ENCODE measurements around the gene SGK1. TPM values are rescaled to one million over a fixed set of nuclear protein-coding genes. Genes with fewer than 3 reads are reported as not detected.
"Not testable (repeated sequence)": the region's sequence is repeated elsewhere in the genome, so short reads cannot be mapped to it uniquely, and the experiment has no call there.

SGK1 gene
- total RNA-seq, 2 experiments from 2014 or later, result 117 to 120 TPM

- intact Hi-C loops (cut with DNase I, micrococcal nuclease), result no loop called here
Observed at GRCh38 chr6:134328792-134329191, 10.9 kb upstream of the SGK1 start.

DNA sequence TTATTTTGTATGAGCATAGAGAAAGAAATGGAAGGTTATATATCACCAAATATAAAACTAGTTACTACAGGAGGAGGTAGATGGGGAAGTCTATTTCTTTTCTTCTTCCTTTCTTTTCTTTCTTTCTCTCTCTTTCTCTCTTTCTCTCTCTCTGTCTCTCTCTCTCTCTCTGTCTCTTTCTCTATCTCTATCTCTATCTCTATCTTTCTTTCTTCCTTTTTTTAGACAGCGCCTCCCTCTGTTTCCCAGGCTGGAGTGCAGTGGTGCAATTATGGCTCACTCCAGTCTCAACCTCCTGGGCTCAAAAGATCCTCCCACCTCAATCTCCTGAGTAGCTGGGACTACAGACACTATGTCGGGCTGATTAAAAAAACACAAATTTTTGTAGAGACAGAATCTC, 10.2 kb upstream of the SGK1 start:
- POLR2A ChIA-PET, result no interaction called here
- Mint-ChIP-seq H3K4me3 (no peak overlapping the region), H3K9me3 (no peaks in the 10 kb centered on the region), H3K36me3 (ENCODE audit: low read depth) (no peaks in the 10 kb centered on the region), H3K27ac (no peak overlapping the region), H3K27me3 (no peaks in the 10 kb centered on the region), H3K4me1 (ENCODE audit: low read depth) (peaks cover 6% of the 10 kb centered on the region)
- Histone ChIP-seq H3K9me3 (ENCODE audit: control insufficient read depth in 1 of 2, insufficient read depth in 1 of 2, low read length in 2 of 2) (peaks cover 6 to 7% of the 10 kb centered on the region in 2 experiments), H3K4me1 (ENCODE audit: insufficient read depth, low read length) (no peaks in the 10 kb centered on the region), H3K27me3 (ENCODE audit: control insufficient read depth in 1 of 2, insufficient read depth in 2 of 2, low read length in 2 of 2) (no peaks in the 10 kb centered on the region), H3K36me3 (ENCODE audit: insufficient read depth, low read length) (no peaks in the 10 kb centered on the region), H3K4me3 (ENCODE audit: low read length) (no peak overlapping the region), H3K27ac (ENCODE audit: low read depth in 1 of 2, low read length in 2 of 2) (no peak overlapping the region)
- intact Hi-C loops (cut with DNase I, micrococcal nuclease), result no loop called here
- TF ChIP-seq CTCF (IDR thresholded peaks at IDR 0.05), result no peak
- CTCF ChIA-PET, result interaction anchor here (1.0 kb wide), 1 partner anchor 313 kb away, joined by 3 read pairs; no protein-coding TSS in a partner anchor
- ATAC-seq (ENCODE audit: poor library complexity), result no peak
- DNase-seq, result no peak

More at GRCh38 chr6:134328792-134329191, 10.9 kb upstream of the SGK1 start:
- Mint-ChIP-seq H3K27ac (no peak overlapping the region), H3K4me3 (no peak overlapping the region), H3K36me3 (ENCODE audit: low read depth) (no peaks in the 10 kb centered on the region), H3K9me3 (no peaks in the 10 kb centered on the region), H3K27me3 (no peaks in the 10 kb centered on the region), H3K4me1 (ENCODE audit: low read depth) (peaks cover 6% of the 10 kb centered on the region)
- DNase-seq, result no peak
- no peak overlapping the region for H3K4me3 ChIP-seq (ENCODE audit: low read length)
- no peaks in the 10 kb centered on the region for H3K4me1 ChIP-seq (ENCODE audit: insufficient read depth, low read length)
- H3K27ac ChIP-seq (ENCODE audit: low read depth in 1 of 2, low read length in 2 of 2), result no peak overlapping the region
- no peak for TF ChIP-seq CTCF (IDR thresholded peaks at IDR 0.05)
- ChIA-PET POLR2A (no interaction called here), CTCF (interaction anchor here (0.7 kb wide), 1 partner anchor 612 kb away, joined by 3 read pairs; no protein-coding TSS in a partner anchor)
- no peaks in the 10 kb centered on the region for H3K27me3 ChIP-seq (ENCODE audit: control insufficient read depth in 1 of 2, insufficient read depth in 2 of 2, low read length in 2 of 2)
- H3K9me3 ChIP-seq (ENCODE audit: control insufficient read depth in 1 of 2, insufficient read depth in 1 of 2, low read length in 2 of 2), result peaks cover 6 to 7% of the 10 kb centered on the region in 2 experiments
- no peaks in the 10 kb centered on the region for H3K36me3 ChIP-seq (ENCODE audit: insufficient read depth, low read length)
- ATAC-seq (ENCODE audit: poor library complexity), result no peak

DNA sequence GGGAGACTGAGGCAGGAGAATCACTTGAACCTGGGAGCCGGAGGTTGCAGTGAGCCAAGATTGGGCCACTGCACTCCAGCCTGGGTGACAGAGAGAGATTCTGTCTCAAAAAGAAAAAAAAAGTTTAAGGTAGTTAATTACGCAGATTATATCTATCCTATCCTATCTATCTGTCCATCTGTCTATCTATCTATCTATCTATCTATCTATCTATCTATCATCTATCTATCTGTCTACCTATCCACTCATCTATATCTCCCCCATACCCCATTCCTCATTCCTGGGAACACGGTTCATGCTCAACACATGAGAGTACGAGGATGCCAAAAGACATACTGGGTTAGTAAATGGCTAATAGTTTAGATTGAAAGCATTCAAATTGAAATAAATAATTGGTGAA, 8.3 kb upstream of the SGK1 start:
- H3K4me3 Mint-ChIP-seq; H3K4me1 Mint-ChIP-seq (ENCODE audit: low read depth); H3K27ac ChIP-seq (ENCODE audit: low read depth in 1 of 2, low read length in 2 of 2); DNase-seq; H3K9me3 Mint-ChIP-seq; ATAC-seq (ENCODE audit: poor library complexity); H3K27me3 ChIP-seq (ENCODE audit: control insufficient read depth in 1 of 2, insufficient read depth in 2 of 2, low read length in 2 of 2); H3K36me3 ChIP-seq (ENCODE audit: insufficient read depth, low read length); H3K4me1 ChIP-seq (ENCODE audit: insufficient read depth, low read length); H3K36me3 Mint-ChIP-seq (ENCODE audit: low read depth); H3K27ac Mint-ChIP-seq; H3K27me3 Mint-ChIP-seq; H3K9me3 ChIP-seq (ENCODE audit: control insufficient read depth in 1 of 2, insufficient read depth in 1 of 2, low read length in 2 of 2); CTCF ChIA-PET; H3K4me3 ChIP-seq (ENCODE audit: low read length); POLR2A ChIA-PET; intact Hi-C loops (cut with DNase I, micrococcal nuclease): not testable (repeated sequence)

DNA sequence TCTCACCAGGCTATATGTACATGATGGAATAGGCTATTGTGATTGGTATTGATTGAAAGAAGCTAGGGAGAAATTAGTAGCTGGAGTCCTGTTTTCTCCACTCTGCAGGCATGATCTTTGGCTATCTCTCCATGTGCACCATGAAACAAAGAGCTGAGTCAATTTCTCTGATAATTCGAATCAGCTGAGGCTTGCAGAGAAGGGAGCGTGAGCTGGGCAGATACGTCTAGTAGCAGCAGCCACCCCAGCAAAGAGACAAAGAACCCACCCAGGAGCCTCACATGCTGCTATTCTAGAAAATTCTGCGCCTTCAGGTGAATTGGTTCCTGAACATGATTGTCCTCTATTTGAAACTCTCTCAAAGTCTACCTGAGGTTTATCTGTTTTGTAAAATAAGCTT, 6.9 kb upstream of the SGK1 start:
- no peak overlapping the region for H3K27ac ChIP-seq (ENCODE audit: low read depth in 1 of 2, low read length in 2 of 2)
- no peaks in the 10 kb centered on the region for H3K27me3 ChIP-seq (ENCODE audit: control insufficient read depth in 1 of 2, insufficient read depth in 2 of 2, low read length in 2 of 2)
- H3K4me1 Mint-ChIP-seq (ENCODE audit: low read depth), result no peaks in the 10 kb centered on the region
- DNase-seq (no peak), ATAC-seq (ENCODE audit: poor library complexity) (no peak)
- no peaks in the 10 kb centered on the region for H3K36me3 Mint-ChIP-seq (ENCODE audit: low read depth)
- H3K27me3 Mint-ChIP-seq, result peaks cover 3% of the 10 kb centered on the region
- peaks cover 6 to 7% of the 10 kb centered on the region in 2 experiments for H3K9me3 ChIP-seq (ENCODE audit: control insufficient read depth in 1 of 2, insufficient read depth in 1 of 2, low read length in 2 of 2)
- H3K4me3 Mint-ChIP-seq, result no peak overlapping the region
- H3K4me1 ChIP-seq (ENCODE audit: insufficient read depth, low read length), result no peaks in the 10 kb centered on the region
- no peaks in the 10 kb centered on the region for H3K36me3 ChIP-seq (ENCODE audit: insufficient read depth, low read length)
- POLR2A ChIA-PET, result no interaction called here
- no peak overlapping the region for H3K27ac Mint-ChIP-seq
- TF ChIP-seq CTCF (IDR thresholded peaks at IDR 0.05), result no peak
- CTCF ChIA-PET, result no interaction called here
- H3K4me3 ChIP-seq (ENCODE audit: low read length), result no peak overlapping the region
- intact Hi-C loops (cut with DNase I, micrococcal nuclease), result no loop called here
- H3K9me3 Mint-ChIP-seq, result no peaks in the 10 kb centered on the region

All from CD4-positive, alpha-beta T cell (primary cell).